Frontal cortex (tissue), 4 donors: Measurements from ENCODE around the gene APOL5. TPM values are rescaled to one million over a fixed set of nuclear protein-coding genes. Genes with fewer than 3 reads are reported as not detected.

Experiments used
- DNase-seq, 2 donors: peaks; one replicate each; pipeline ENCODE4 v3.0.0; 2012; ENCODE audit warnings: low spot score in 2 of 2
- FAIRE-seq: peaks from 2 replicates; lab custom pipeline; 2012; peaks lifted over from hg19 to GRCh38; lab: Jason Lieb, UNC
- total RNA-seq: library from RNA; depleted of rRNA; stranded (reverse); fragments of >200 nt; gene quantifications from one replicate; pipeline ENCODE4 v1.2.3, GENCODE V29; 2014
- donor health status: control.
- donor health status: control.
- donor health status: control.

APOL5 gene
- total RNA-seq, 1 donor from 2014 or later = not detected

GRCh38 chr22:35705141-35705540, 12.5 kb upstream of the APOL5 start:
- no peak for DNase-seq
- FAIRE-seq = no peak

DNA sequence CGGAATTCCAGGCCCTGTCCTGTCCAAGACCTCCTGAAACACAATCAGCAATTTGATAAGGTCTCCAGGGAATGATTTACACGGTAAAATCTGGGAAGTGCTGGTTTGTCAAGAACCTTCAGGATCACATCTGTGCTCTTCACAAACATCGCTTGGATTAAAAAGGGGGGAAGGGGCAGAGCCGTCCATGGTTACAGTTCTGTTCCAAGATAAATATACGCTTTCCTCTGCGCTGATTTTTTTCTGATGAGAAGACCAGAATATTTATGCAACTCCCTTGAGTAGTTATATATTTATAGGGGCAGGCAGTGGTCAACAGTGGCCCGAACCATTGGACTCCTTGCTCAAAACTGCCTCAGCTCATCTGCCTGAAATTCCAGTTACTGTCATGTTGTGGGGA, 9.2 kb upstream of the APOL5 start:
- no peak for FAIRE-seq
- DNase-seq = no peak

GRCh38 chr22:35708917-35709316, 8.8 kb upstream of the APOL5 start:
- FAIRE-seq = no peak
- DNase-seq = no peak

- DNase-seq = no peak
- no peak for FAIRE-seq
Observed at GRCh38 chr22:35711336-35711735, 6.3 kb upstream of the APOL5 start.

DNA sequence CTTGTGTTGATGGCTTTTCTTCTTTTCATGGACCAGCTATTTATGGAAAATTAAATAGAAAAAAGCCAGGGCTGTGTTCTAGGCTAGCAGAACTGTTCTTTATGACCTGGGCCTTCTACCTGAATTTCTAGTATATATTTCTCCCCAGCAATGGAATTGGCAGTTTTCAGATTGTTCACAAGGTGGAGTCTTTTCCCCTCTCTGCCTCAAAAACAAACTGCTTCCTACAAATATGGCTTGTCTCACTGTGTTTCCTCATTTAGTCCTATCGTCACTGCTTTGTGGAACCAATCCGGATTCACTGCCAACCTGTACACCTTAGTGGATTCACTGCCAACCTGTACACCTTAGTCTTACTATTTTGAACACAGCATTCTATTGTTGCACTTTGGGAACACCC, 5.0 kb upstream of the APOL5 start:
- DNase-seq (no peak), FAIRE-seq (no peak)

GRCh38 chr22:35719212-35719875, 1.7 kb downstream of the APOL5 start:
- FAIRE-seq (no peak), DNase-seq (no peak)

DNA sequence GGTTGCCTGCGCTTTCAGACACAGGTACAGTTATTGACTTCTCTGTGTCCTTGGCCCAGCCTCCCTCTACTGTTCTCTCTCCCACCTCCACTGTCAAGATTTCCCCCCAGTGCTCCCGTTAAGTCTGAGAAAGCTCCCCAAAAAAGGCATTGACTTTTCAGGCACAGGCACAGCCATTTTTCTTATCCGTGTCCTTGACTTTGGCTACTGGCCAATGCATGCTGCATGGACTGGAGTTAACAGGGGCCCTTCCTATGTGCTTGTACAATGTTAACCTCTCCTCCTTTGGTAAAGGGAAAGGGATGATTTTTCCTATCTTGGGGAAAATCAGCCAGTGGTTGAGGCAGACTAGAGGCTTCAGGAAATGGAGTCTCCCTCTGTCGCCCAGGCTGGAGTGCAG, 4.3 kb downstream of the APOL5 start:
- FAIRE-seq (no peak), DNase-seq (no peak)

DNA sequence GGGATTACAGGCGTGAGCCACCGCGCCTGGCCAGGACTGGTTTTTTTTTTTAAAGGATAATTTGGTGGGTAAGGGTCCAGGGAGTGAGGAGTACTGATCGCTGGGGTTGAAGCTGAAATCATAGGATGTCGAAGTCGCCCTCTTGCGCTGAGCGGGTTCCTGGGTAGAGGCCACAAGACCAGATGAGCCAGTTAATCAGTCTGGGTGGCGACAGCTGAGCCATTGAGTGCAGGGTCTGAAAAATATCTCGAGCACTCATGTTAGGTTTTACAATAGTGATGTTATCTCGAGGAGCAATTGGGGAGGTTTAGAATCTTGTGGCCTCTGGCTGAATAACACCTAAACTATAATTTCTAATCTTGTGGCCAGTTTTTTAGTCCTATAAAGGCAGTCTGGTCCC, 7.8 kb downstream of the APOL5 start:
- FAIRE-seq = no peak

DNA sequence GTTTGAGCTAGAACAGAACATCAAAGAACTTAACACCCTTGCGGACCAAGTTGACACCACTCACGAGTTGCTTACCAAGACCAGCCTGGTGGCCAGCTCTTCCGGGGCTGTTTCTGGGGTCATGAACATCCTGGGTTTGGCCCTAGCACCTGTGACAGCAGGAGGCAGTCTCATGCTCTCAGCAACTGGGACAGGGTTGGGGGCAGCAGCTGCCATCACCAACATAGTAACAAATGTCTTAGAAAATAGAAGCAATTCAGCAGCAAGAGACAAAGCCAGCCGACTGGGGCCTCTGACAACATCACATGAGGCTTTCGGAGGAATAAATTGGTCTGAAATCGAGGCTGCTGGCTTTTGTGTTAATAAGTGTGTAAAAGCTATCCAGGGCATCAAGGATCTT, 8.7 kb downstream of the APOL5 start:
- DNase-seq = no peak
- FAIRE-seq = no peak

More for the DNA sequence above, 7.8 kb downstream of the APOL5 start:
- no peak for DNase-seq

DNA sequence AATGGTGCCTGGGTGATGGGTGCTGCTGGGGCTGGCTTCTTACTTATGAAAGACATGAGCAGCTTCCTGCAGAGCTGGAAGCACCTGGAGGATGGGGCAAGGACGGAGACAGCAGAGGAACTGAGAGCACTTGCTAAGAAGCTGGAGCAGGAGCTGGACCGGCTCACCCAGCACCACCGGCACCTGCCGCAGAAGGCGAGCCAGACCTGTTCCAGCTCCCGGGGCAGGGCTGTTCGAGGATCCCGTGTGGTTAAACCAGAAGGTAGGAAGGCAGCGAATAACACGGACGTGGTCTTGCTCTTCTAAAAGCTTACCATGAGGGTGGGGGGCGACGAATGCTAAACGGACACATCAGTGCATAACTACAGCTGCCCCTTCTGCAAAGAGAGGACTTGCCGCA, 9.3 kb downstream of the APOL5 start:
- DNase-seq (no peak), FAIRE-seq (no peak)

GRCh38 chr22:35727436-35727835, 9.8 kb downstream of the APOL5 start:
- DNase-seq (no peak), FAIRE-seq (no peak)

- FAIRE-seq = no peak
- DNase-seq = no peak
Observed at GRCh38 chr22:35728639-35729308, 11.1 kb downstream of the APOL5 start.

DNA sequence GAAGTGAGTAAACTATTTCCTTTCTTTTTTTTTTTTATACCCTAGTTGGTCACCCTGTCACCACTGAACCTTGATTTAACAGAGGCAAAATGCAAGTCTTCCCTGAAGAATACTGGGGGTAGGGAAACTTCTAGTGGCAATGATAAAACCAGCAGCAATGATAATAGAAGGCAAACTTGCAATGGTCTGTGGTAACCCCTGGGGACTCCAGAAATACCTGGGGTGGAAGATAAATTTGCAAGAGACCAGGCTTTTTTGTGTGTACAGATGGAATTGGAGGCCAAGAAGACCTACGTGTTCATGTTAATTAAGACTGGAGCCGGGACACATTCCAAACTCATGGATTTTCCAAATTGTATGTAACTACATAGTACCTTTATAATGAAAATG, 11.6 kb downstream of the APOL5 start:
- no peak for FAIRE-seq

GRCh38 chr22:35731321-35731720, 13.6 kb downstream of the APOL5 start:
- FAIRE-seq (no peak), DNase-seq (no peak)

More for the DNA sequence above, 11.6 kb downstream of the APOL5 start:
- no peak for DNase-seq

GRCh38 chr22:35732116-35732515, 14.4 kb downstream of the APOL5 start:
- no peak for FAIRE-seq

DNA sequence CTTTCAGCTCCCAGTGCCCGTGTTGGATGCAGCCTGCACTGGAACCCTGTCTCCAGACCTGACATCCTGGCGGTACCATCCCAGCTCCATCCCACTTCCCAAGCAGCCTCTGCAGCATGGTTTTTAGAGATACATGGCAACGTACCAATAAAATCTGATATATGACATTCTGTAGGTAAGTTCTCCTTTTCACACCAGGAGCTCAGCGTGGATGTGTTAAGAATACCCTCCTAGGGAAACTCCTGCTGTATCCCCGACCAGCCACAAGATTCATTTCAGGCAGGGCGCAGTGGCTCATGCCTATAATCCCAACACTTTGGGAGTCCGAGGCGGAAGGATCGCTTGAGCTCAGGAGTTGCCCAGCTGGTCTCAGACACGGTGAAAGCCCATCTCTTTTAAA, 15.4 kb downstream of the APOL5 start:
- FAIRE-seq (no peak), DNase-seq (no peak)

More at GRCh38 chr22:35732116-35732515, 14.4 kb downstream of the APOL5 start:
- DNase-seq = no peak

DNA sequence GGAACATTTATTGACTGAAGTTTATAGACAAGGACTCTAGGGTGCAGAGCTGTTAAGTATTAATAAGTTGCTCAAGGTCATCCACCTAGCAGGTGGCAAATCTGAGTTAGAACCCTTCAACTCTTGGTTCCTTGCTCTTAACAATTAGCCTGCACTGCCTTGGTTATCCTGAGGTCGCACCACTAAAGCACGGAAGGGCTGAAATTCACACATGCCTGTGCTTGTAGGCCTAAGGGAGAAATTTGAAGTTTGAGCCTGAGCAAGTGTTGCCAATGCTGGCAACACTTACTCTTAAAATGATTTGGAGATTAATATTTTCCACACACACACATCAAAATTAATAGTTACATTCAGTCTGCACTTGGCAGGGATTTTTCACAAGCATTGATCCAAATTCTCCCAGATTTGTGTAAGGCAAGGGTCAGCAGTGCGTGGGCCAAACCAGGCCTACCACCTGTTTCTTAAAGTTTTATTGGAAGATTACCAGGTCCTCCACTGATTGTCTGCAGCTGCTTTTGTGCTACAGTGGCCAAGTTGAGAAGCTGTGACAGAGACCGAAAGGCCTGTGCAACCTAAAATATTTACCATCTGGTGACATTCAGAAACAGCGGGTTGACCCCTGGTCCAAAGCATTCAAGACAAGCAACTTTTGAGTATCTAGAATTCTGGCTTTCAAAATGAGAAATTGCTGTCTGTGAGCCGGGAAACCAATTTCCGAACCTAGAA, 16.3 kb downstream of the APOL5 start:
- FAIRE-seq (no peak), DNase-seq (no peak)

DNA sequence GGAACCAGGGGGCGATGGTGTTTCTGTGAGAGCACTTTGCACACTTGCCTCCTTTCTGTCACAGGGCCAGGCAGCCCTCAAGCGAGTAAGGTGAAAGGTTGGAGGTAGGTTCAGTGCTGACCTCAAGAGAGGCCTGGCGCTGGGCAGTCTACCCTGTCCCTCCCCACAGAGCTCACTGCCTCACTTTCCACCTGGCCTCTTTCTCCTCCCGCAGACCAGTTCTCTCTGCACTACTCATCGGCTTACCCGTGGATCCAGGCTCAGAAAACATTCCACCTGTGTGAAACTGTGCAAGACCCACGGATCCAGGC, 16.8 kb downstream of the APOL5 start:
- no peak for FAIRE-seq
- no peak for DNase-seq

DNA sequence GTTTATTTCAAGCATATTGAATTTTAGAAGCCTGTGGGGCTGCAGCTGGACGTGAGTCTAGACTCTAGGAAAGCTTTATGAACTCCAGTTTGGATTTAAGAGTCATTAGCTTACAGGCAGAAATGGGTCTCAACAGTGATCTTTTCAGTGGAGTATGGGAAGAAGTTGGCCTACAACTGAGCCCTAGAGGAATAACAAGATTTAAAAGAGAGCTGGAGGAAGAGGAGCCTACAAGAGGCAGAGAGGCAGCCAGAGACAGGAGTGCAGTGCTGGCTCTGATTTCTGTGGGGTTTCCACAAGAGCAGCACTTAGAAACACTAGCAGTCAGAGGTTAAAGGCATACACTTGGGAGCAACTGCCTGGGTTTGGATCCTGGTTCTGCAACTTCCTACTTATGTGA, 17.9 kb downstream of the APOL5 start:
- DNase-seq = no peak
- no peak for FAIRE-seq

DNA sequence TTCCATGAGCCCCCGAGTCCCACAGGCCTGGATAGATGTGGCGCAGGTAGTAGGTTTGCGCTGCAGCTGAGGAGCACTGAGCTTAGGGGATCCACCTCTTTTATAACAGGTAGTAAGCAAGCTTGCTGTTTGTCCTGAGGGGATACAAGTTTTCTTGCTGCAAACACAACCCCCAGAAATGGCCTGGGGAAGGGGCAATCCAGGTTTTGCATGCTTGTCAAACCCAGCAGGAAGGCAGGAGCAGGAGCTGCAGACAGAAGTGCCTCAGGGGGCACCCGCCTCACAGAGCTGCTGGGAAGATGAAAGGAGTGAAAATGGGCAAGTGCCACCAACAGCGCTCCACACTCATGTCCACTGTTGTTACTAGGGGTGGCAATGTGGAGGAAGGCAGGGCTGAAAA, 18.5 kb downstream of the APOL5 start:
- no peak for FAIRE-seq

DNA sequence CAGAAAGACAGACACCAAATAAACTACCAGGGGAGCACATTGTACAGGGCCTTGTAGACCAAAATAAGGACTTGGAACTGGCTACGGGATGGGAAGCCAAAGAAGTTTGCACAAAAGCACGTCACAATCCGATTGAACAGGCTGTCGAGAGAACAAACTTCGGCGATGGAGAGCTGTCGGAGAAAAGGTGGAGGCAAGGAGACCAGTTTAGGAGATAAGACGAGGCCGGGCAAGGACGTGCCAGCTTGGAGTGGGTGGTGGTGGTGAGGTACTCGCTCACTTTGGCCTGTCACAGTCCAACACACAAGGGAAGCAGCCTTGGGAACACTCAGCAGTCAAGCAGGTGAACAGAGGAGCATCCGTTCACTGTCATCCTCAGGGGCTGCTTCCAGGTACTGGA, 19.0 kb downstream of the APOL5 start:
- FAIRE-seq (no peak), DNase-seq (no peak)

More for the DNA sequence above, 18.5 kb downstream of the APOL5 start:
- DNase-seq = no peak
